ENCODE results near the gene ACP2.

GRCh38 chr11:47204637-47204989 lies 44.0 kb downstream of the ACP2 start:
- TF ChIP-seq FOXM1 (IDR thresholded peaks at IDR 0.05; ENCODE audit: borderline replicate concordance, low read depth), result no peak
- TF ChIP-seq ZBTB7A (IDR thresholded peaks at IDR 0.05; ENCODE audit: low read depth), result no peak
- TF ChIP-seq, protein P1, sequence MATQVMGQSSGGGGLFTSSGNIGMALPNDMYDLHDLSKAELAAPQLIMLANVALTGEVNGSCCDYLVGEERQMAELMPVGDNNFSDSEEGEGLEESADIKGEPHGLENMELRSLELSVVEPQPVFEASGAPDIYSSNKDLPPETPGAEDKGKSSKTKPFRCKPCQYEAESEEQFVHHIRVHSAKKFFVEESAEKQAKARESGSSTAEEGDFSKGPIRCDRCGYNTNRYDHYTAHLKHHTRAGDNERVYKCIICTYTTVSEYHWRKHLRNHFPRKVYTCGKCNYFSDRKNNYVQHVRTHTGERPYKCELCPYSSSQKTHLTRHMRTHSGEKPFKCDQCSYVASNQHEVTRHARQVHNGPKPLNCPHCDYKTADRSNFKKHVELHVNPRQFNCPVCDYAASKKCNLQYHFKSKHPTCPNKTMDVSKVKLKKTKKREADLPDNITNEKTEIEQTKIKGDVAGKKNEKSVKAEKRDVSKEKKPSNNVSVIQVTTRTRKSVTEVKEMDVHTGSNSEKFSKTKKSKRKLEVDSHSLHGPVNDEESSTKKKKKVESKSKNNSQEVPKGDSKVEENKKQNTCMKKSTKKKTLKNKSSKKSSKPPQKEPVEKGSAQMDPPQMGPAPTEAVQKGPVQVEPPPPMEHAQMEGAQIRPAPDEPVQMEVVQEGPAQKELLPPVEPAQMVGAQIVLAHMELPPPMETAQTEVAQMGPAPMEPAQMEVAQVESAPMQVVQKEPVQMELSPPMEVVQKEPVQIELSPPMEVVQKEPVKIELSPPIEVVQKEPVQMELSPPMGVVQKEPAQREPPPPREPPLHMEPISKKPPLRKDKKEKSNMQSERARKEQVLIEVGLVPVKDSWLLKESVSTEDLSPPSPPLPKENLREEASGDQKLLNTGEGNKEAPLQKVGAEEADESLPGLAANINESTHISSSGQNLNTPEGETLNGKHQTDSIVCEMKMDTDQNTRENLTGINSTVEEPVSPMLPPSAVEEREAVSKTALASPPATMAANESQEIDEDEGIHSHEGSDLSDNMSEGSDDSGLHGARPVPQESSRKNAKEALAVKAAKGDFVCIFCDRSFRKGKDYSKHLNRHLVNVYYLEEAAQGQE (IDR thresholded peaks at IDR 0.05; ENCODE audit: low read depth), result no peak
- TF ChIP-seq TAF1 (IDR thresholded peaks at IDR 0.05; ENCODE audit: low read depth), result no peak
- no peak for TF ChIP-seq CREB1 (IDR thresholded peaks at IDR 0.05; ENCODE audit: low read depth)
